Gastrocnemius medialis (tissue), 4 donors: Measurements from ENCODE around the gene SORCS1.

ENCODE experiments used
- POLR2A ChIP-seq, 2 donors: fragments of 450-650 bp; IDR thresholded peaks; one replicate each; pipeline ENCODE4 v1.6.1; 2017; ENCODE audit warnings: antibody characterized with exemption in 2 of 2, mild to moderate bottlenecking in 2 of 2, moderate library complexity in 2 of 2
- TF ChIP-seq, protein P1 (sequence below), 5 experiments: fragments of 450-650 bp in 3 of 5; fragments of 200-600 bp in 2 of 5; sonication (generic) in 2 of 5; IDR thresholded peaks in 4 of 5; conservative IDR thresholded peaks in 1 of 5; 1 replicate in 4 of 5; 2 replicates in 1 of 5; pipeline ENCODE4 v1.5.1; 2016 to 2019; ENCODE audit warnings: antibody characterized with exemption in 5 of 5, mild to moderate bottlenecking in 3 of 5, moderate library complexity in 3 of 5

DNA sequence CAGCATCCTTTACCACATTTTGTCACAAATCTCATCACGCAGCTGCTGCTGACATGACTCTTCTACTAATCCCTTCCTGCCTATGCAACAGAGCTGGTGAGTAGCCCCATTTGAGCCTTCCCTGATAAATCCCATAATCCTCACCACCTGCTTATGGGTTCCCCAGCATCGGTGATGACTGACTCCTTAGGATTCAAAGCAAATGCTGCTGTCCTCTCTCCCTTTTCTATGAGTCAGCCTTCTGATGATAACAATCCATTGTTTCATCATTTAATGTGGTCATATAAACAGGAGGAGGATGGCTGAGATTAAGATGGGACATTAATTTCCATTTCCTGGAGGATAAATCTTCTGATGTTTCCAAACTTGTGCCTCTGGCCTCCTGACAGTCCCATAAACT is 73.4 kb downstream of the SORCS1 start:
- no peak for TF ChIP-seq POLR2A (IDR thresholded peaks at IDR 0.05)
- TF ChIP-seq, protein P1, sequence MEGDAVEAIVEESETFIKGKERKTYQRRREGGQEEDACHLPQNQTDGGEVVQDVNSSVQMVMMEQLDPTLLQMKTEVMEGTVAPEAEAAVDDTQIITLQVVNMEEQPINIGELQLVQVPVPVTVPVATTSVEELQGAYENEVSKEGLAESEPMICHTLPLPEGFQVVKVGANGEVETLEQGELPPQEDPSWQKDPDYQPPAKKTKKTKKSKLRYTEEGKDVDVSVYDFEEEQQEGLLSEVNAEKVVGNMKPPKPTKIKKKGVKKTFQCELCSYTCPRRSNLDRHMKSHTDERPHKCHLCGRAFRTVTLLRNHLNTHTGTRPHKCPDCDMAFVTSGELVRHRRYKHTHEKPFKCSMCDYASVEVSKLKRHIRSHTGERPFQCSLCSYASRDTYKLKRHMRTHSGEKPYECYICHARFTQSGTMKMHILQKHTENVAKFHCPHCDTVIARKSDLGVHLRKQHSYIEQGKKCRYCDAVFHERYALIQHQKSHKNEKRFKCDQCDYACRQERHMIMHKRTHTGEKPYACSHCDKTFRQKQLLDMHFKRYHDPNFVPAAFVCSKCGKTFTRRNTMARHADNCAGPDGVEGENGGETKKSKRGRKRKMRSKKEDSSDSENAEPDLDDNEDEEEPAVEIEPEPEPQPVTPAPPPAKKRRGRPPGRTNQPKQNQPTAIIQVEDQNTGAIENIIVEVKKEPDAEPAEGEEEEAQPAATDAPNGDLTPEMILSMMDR (IDR thresholded peaks at IDR 0.05 in 4 of 5, conservative IDR thresholded peaks at IDR 0.05 in 1 of 5), result no peak
